HG03066 (cell line): Measurements from ENCODE around the gene HIVEP3.

Experiments used
- ATAC-seq: cut with Tn5 transposase; IDR thresholded peaks from one replicate; pipeline ENCODE4 v1.9.1; 2021; ENCODE audit warnings: low read depth; ENCODE audit not compliant: unreplicated experiment

Gene HIVEP3

GRCh38 chr1:41547336-41547735 lies 371.4 kb downstream of the HIVEP3 start:
- no peak for ATAC-seq

GRCh38 chr1:41546833-41547135 lies 371.9 kb downstream of the HIVEP3 start:
- no peak for ATAC-seq

GRCh38 chr1:41545996-41546832 lies 372.5 kb downstream of the HIVEP3 start:
- ATAC-seq, result no peak

GRCh38 chr1:41542196-41542930 lies 376.4 kb downstream of the HIVEP3 start:
- ATAC-seq, result no peak

- no peak for ATAC-seq
Observed at GRCh38 chr1:41541592-41541952, 377.1 kb downstream of the HIVEP3 start.

GRCh38 chr1:41540886-41541591 lies 377.7 kb downstream of the HIVEP3 start:
- no peak for ATAC-seq

GRCh38 chr1:41539999-41540398 lies 378.7 kb downstream of the HIVEP3 start:
- no peak for ATAC-seq

- ATAC-seq, result no peak
Observed at GRCh38 chr1:41539418-41539805, 379.3 kb downstream of the HIVEP3 start.

GRCh38 chr1:41538741-41539417 lies 379.8 kb downstream of the HIVEP3 start:
- ATAC-seq, result no peak

- no peak for ATAC-seq
Observed at GRCh38 chr1:41537788-41538351, 380.9 kb downstream of the HIVEP3 start.

GRCh38 chr1:41537251-41537650 lies 381.5 kb downstream of the HIVEP3 start:
- no peak for ATAC-seq

- no peak for ATAC-seq
Observed at GRCh38 chr1:41536361-41536802, 382.3 kb downstream of the HIVEP3 start.

GRCh38 chr1:41535716-41536115 lies 383.0 kb downstream of the HIVEP3 start:
- no peak for ATAC-seq

GRCh38 chr1:41535276-41535675 lies 383.4 kb downstream of the HIVEP3 start:
- ATAC-seq, result no peak

- no peak for ATAC-seq
Observed at GRCh38 chr1:41534181-41535076, 384.3 kb downstream of the HIVEP3 start.

GRCh38 chr1:41533731-41534080 lies 385.0 kb downstream of the HIVEP3 start:
- ATAC-seq, result no peak

- no peak for ATAC-seq
Observed at GRCh38 chr1:41533016-41533730, 385.5 kb downstream of the HIVEP3 start.

GRCh38 chr1:41532206-41532975 lies 386.3 kb downstream of the HIVEP3 start:
- ATAC-seq, result no peak
